Neural cell (in vitro differentiated cells): Measurements from ENCODE around the gene CLIC3.

ENCODE experiments used
- EP300 ChIP-seq: fragments of 450-650 bp; conservative IDR thresholded peaks from 2 replicates; pipeline ENCODE4 v1.6.1; 2014; ENCODE audit warnings: antibody characterized with exemption, mild to moderate bottlenecking, moderate library complexity; ENCODE audit not compliant: poor library complexity, severe bottlenecking
- EZH2 ChIP-seq: fragments of 200-600, 300-800 bp; shearing (Covaris generic), sonication (generic); IDR thresholded peaks from 2 replicates; pipeline ENCODE4 v1.6.1; 2014; ENCODE audit warnings: antibody characterized with exemption, low read length, borderline replicate concordance, mild to moderate bottlenecking; ENCODE audit not compliant: insufficient read depth, poor library complexity, severe bottlenecking
- TF ChIP-seq, protein P1 (sequence below): fragments of 450-650 bp; IDR thresholded peaks from 2 replicates; pipeline ENCODE4 v1.5.1; 2014; ENCODE audit warnings: antibody characterized with exemption, mild to moderate bottlenecking, moderate library complexity; ENCODE audit not compliant: poor library complexity, severe bottlenecking
- TF ChIP-seq, protein P2 (sequence below): IDR thresholded peaks from 2 replicates; pipeline ENCODE4 v1.6.1; 2012; ENCODE audit warnings: borderline replicate concordance

DNA sequence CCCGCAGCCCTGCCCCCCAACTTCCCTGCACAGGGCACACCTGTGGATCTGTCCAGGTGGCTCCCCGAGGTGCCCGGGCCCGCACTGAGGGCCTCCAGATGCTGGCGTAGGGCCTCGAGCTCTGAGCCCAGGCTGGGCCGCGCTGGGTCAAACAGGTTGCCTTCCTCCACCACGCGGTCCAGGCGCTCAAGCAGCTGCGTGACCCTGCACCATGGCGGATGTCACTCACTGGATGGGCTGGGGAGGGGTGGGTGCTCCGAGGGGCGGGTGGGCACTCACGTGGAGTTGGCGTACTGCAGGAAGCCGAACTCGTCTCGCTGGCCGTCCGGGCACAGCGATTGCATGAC is 26.3 kb upstream of the CLIC3 start:
- no peak for TF ChIP-seq EZH2
- TF ChIP-seq, protein P1, sequence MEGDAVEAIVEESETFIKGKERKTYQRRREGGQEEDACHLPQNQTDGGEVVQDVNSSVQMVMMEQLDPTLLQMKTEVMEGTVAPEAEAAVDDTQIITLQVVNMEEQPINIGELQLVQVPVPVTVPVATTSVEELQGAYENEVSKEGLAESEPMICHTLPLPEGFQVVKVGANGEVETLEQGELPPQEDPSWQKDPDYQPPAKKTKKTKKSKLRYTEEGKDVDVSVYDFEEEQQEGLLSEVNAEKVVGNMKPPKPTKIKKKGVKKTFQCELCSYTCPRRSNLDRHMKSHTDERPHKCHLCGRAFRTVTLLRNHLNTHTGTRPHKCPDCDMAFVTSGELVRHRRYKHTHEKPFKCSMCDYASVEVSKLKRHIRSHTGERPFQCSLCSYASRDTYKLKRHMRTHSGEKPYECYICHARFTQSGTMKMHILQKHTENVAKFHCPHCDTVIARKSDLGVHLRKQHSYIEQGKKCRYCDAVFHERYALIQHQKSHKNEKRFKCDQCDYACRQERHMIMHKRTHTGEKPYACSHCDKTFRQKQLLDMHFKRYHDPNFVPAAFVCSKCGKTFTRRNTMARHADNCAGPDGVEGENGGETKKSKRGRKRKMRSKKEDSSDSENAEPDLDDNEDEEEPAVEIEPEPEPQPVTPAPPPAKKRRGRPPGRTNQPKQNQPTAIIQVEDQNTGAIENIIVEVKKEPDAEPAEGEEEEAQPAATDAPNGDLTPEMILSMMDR: no peak
- TF ChIP-seq, protein P2, sequence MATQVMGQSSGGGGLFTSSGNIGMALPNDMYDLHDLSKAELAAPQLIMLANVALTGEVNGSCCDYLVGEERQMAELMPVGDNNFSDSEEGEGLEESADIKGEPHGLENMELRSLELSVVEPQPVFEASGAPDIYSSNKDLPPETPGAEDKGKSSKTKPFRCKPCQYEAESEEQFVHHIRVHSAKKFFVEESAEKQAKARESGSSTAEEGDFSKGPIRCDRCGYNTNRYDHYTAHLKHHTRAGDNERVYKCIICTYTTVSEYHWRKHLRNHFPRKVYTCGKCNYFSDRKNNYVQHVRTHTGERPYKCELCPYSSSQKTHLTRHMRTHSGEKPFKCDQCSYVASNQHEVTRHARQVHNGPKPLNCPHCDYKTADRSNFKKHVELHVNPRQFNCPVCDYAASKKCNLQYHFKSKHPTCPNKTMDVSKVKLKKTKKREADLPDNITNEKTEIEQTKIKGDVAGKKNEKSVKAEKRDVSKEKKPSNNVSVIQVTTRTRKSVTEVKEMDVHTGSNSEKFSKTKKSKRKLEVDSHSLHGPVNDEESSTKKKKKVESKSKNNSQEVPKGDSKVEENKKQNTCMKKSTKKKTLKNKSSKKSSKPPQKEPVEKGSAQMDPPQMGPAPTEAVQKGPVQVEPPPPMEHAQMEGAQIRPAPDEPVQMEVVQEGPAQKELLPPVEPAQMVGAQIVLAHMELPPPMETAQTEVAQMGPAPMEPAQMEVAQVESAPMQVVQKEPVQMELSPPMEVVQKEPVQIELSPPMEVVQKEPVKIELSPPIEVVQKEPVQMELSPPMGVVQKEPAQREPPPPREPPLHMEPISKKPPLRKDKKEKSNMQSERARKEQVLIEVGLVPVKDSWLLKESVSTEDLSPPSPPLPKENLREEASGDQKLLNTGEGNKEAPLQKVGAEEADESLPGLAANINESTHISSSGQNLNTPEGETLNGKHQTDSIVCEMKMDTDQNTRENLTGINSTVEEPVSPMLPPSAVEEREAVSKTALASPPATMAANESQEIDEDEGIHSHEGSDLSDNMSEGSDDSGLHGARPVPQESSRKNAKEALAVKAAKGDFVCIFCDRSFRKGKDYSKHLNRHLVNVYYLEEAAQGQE: no peak
- no peak for TF ChIP-seq EP300
